HCT116 (cell line): Measurements from ENCODE around the gene TNIK.

Source experiments
- EZH2phosphoT487 ChIP-seq: fragments of 200-600 bp; IDR thresholded peaks from 2 replicates; pipeline ENCODE4 v1.6.1; 2018; ENCODE audit warnings: antibody characterized with exemption, borderline replicate concordance
- TF ChIP-seq, protein P1 (sequence below), 3 experiments: fragments of 200-600 bp in 1 of 3; sonication (generic) in 1 of 3; IDR thresholded peaks in 2 of 3; conservative IDR thresholded peaks in 1 of 3; 2 replicates each; pipeline ENCODE4 v1.5.1; 2012 to 2017; ENCODE audit warnings: low read depth in 2 of 3, low read length in 2 of 3, antibody characterized with exemption in 1 of 3, borderline replicate concordance in 1 of 3, control low read depth in 1 of 3, mild to moderate bottlenecking in 1 of 3, mixed read lengths in 1 of 3, mixed run types in 1 of 3, moderate library complexity in 1 of 3; ENCODE audit not compliant: insufficient read depth in 1 of 3

GRCh38 chr3:171352387-171352935 lies 107.7 kb downstream of the TNIK start:
- TF ChIP-seq, protein P1, sequence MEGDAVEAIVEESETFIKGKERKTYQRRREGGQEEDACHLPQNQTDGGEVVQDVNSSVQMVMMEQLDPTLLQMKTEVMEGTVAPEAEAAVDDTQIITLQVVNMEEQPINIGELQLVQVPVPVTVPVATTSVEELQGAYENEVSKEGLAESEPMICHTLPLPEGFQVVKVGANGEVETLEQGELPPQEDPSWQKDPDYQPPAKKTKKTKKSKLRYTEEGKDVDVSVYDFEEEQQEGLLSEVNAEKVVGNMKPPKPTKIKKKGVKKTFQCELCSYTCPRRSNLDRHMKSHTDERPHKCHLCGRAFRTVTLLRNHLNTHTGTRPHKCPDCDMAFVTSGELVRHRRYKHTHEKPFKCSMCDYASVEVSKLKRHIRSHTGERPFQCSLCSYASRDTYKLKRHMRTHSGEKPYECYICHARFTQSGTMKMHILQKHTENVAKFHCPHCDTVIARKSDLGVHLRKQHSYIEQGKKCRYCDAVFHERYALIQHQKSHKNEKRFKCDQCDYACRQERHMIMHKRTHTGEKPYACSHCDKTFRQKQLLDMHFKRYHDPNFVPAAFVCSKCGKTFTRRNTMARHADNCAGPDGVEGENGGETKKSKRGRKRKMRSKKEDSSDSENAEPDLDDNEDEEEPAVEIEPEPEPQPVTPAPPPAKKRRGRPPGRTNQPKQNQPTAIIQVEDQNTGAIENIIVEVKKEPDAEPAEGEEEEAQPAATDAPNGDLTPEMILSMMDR (IDR thresholded peaks at IDR 0.05 in 2 of 3, conservative IDR thresholded peaks at IDR 0.05 in 1 of 3; ENCODE audit: borderline replicate concordance in 1 of 3, insufficient read depth in 1 of 3, low read depth in 2 of 3, low read length in 2 of 3): no peak
- TF ChIP-seq EZH2phosphoT487: no peak
